EL (cell line): ENCODE measurements around the gene GRIK2.

Experiments used
- DNase-seq: peaks from one replicate; pipeline ENCODE4 v3.0.0-alpha.2; 2016

The GRIK2 gene

GRCh38 chr6:101401171-101401570, 7.7 kb downstream of the GRIK2 start:
- DNase-seq = no peak

GRCh38 chr6:101401792-101402621, 8.5 kb downstream of the GRIK2 start:
- DNase-seq = peak; percentile 21

GRCh38 chr6:101402622-101403031, 9.1 kb downstream of the GRIK2 start:
- peak; percentile 4 for DNase-seq

DNA sequence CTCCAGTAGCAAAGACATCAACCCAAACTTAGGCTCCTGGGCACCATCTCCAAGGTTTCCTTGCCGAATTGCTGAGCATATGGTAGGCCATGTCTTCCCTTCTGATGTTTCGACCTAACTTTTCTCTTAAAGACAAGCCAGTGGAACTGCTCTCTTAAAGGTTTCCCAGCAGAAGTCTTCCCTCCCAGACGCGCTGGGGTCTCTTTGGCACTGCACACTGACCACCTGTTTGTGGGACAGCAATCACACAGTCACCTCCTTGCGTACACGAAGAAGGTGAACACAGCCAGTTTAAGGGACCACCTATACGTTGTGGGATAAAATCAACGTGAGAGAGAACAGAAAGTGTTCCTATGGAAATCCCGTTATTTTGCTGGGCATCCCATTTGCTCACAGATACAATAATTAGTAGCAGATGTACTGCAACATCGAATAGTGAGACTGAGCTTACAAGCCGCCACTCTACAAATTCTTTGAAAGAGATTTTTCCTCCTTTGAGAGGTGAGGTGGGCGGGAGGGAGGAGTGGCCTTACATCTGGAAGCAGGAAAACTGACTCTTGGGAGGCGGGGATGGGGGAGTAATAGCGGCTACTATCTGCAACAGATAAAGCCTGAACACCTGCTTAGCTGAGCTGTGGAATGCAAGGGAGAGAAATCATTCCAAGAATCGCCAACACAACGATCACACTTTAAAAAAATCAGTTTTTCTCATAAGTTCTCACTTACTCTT, 9.9 kb downstream of the GRIK2 start:
- no peak for DNase-seq

DNA sequence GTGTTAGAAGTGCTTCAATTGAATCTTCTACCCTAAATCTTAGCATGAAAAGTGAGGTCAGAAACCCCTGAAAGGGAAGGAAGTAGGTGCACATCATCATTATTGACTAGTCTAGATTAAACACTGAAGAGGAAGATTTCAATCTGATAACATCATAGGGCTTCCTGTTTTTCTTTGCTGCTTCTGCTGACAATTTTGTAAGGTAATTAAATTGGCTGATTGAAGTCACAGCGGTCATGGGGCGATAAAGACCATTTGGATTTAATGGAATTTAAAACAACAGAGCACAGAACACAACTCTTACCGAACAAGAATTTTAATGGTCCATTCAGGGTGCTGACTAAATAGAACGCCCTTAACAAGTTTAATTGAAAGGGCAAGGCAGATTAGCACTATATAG, 11.3 kb downstream of the GRIK2 start:
- no peak for DNase-seq

DNA sequence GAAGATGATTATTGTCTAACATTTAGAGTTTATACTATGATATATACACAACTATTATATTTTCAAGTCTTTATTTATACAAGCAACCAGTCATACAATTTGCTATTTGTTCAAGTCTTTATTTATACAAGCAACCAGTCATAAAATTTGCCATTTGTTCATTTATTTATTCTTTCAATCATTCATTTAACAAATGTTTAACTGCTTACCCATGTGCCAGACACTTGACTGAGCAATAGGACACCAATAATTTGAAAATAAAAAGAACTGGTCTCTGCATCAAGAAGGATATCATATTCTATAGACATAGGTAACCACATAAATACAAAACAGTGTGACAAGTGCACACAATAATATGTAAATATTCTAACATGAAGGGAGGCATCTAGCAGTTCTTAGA, 20.3 kb downstream of the GRIK2 start:
- DNase-seq = no peak

GRCh38 chr6:101417900-101418299, 24.4 kb downstream of the GRIK2 start:
- DNase-seq = no peak

- no peak for DNase-seq
Measured at GRCh38 chr6:101422251-101422650, 28.7 kb downstream of the GRIK2 start.

DNA sequence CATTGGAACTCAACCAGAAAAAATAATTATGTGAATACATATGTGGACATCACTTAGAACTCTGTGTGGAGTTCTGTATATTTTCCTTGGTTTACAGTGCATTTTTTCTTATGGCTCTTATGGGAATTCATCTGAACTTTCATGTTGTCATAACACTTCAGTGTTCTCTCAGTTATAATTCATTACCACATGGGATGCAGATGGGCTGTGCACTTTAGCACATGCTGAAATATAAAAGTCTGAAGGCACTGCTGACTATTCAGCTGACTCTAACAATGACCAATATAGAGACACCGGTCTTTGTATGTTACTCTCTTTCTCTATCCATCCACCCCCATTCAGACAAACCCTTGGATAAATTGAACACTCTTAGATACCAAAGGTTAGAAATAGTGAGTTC, 29.3 kb downstream of the GRIK2 start:
- no peak for DNase-seq

- DNase-seq = no peak
Measured at GRCh38 chr6:101429270-101429669, 35.8 kb downstream of the GRIK2 start.

DNA sequence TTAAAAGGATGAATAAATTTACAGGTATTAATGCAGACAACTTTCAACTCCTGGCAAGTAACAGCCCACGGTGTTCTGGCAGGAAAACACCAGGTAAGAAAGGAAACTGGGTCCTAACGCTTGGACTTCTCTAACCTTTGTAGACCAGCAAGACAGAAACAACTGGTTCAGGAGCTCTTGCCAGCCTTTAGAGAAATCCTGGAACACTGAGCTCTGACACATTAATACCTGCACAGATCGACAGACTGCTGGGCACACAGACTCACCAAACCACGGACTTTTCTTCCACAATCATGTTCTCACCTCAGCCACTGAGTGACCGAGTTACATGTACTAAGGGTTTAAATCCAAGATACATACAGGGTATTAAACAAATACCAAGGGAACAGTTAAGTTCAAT, 36.3 kb downstream of the GRIK2 start:
- no peak for DNase-seq

GRCh38 chr6:101433141-101433540, 39.6 kb downstream of the GRIK2 start:
- DNase-seq = no peak

- DNase-seq = no peak
Measured at GRCh38 chr6:101434601-101435000, 41.1 kb downstream of the GRIK2 start.

GRCh38 chr6:101435038-101435437, 41.5 kb downstream of the GRIK2 start:
- no peak for DNase-seq

GRCh38 chr6:101439790-101440189, 46.3 kb downstream of the GRIK2 start:
- DNase-seq = peak; percentile 50

DNA sequence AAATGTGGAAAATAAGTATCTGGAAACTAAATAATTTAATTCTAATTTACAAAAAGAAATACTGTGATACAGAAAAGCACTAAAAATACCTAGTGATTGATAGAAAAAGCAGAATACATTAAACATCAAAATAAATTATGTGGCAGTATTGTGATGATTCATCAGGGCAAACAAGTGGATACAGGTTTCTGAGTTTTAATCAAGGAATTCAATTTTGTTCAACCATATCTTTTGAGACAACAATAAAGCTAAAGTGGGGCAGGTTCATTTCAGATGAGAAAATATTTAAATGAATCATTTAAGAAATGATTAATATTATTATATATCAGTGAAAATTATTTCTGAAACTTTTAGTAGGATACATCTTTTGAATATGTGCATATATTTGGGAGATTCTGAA, 49.8 kb downstream of the GRIK2 start:
- no peak for DNase-seq

DNA sequence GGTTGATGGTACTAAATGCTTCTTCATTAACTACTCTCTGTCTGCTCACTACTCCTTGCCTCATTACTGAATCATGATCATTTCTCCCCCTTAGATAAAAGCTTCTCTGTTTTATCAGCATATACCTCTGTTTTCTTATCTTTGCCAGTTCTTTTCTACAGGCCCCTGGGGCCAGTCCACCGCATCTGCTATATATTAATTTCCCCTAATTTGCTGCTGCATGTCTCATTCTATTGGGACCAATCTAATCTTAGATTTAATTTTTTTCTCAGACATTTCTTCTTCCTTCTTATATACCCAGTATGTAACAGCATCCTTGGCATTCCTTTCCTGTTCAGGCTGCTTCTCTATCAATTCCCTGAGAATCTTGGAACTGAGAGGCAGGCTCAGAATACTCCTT, 51.2 kb downstream of the GRIK2 start:
- no peak for DNase-seq

DNA sequence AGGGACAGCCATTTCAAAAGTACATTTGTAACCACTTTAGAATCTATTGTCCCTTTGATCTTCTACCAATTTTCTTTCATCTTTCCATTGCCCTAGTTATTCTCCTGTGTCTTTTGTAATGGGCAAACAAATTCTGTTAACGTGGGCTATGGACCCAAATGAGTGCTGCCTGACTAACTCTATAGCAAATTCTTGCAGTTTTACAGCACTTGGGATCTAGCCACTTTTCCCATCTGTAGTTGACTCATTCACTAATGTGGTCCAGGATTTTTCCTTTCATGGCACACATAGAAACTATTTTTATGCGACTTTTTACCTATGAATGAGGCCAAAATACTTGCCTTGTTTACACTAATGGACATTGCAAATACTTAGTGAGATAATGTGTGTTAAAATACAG, 52.0 kb downstream of the GRIK2 start:
- peak; percentile 55 for DNase-seq

DNA sequence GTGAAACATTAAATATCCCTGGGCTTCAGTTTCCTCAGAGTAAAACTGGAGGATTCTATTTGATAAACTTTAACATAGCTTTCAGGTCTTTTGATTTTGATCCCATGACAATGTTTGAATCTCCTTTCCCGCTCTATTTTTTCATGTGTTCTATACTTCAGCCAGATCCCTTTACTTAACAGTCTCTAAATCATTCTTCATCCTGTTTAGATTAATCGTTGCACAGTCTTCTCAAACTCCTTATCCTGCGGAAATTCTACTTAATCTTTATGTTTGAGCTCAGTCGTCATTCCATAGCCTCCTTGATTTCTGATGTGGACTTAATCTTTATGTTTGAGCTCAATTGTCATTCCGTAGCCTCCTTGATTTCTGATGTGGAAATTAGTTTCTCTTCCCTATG, 57.4 kb downstream of the GRIK2 start:
- DNase-seq = no peak

DNA sequence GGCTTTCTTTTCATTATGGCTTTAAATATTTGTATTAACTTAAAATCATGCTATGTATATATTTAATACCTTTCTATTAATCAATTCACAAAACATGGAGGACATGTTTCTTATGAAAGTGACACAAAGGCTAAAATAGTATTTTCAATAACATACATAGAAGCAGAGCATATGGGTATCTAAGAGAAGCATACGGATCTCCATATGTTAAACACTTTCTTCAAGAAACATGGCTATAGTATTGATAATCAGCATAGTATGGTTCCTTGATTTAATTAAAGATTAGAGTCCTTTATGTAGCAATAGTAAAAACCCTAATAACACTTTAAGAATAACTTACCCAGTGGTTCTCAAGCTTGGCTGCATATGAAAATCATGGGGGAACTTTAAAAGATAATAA, 58.5 kb downstream of the GRIK2 start:
- no peak for DNase-seq

DNA sequence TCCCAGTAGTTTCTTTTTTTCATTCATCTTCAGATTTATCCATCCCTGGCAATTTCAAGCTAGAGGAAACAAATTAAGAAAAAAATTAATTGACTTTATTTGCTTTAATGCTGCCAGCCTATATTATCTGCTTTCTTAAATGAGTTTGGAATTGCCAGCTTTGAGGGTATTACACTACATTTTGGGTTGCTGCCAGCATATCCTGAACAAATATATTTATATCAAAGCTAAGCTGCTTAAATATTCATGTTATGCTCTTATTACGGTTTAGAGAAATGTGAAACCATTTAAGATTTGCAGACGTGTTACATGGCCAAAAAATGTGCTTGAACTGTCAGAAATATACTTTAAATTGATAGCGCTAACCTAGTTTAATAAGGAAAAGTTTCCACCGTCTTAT, 59.7 kb downstream of the GRIK2 start:
- no peak for DNase-seq

DNA sequence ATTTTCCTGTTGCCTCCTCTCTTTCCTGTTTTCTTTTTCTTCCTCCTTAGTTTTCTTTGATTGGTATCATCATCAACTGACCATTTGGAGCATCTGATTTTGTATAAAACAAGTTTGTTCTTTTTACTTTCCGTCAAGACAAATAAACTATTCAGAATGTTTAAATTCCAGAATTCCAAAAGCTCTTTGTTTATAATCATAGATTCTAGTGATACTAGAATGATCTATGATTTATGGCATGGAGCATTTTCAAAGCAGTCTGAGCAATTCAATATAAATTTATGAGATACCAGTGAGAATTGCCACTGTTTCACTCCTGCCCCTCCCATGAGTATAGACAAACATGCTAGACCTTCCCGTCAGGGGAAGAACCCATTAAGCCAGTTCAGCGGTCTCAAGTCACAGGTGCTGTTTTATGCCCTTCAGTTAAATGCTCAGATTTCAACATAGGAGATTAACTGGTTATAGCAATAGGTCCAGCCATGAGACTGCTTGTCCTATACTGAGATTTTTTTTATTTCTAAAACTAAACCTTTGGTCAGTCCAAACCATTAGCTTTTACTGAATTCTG, 60.7 kb downstream of the GRIK2 start:
- no peak for DNase-seq

DNA sequence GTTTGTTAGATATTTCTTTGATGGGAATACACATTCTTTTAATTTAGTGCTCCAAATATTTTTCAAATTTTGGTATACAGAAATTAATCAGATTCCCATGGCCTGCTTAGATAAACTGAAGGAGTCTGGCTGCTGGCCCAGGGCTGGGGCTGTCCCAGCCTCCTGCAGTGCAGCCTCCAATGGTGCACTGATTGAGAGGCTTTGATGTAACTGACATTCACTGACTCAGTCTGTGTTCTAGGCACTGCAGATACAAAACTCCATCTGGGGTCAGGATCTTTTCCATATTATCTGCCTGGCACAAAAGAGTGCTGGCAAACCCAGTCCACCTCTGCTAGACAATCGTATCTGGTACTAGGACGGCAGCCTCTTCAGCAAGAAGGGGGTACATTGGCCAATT, 64.8 kb downstream of the GRIK2 start:
- DNase-seq = peak; percentile 31

DNA sequence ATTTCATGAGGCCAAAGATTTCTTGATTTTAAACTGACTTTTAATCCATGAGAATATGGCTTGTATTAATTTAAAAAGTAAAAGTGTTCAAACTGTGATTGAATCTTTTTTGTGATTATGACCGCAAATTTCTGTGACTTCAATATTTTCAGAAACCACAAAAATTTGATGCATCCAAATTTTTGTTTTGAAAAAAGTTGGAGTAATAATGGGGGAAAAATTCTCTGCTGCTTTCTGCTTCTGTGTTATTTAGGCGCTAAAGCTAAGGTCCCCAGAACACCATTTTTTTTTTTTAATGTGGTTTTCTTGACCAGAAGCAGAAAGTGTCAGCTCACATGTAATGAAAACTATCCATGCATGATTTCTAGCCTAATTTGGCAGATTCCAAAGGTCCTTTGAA, 65.3 kb downstream of the GRIK2 start:
- DNase-seq = peak; percentile 19
